ENCODE results near the gene VWF.

DNA sequence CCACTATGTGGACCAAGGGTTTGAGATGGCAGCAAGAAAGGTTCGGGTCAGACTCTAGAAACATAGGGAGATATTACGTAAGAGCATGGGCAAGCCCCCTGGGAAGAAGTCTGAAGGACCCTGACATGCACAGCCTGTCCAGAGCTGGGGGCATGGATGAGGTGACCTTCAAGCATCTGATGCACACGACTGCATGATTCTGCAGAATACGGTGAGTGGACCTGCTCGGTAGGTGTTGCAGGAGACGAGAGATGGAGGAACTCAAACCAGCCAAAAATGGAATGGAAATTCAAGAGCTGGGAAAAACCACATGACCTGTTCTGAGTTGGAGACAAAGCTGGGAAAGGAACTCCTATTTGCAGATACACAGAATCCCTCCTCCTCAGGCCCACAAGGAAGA lies 223.1 kb downstream of the VWF start:
- TF ChIP-seq, protein P1, sequence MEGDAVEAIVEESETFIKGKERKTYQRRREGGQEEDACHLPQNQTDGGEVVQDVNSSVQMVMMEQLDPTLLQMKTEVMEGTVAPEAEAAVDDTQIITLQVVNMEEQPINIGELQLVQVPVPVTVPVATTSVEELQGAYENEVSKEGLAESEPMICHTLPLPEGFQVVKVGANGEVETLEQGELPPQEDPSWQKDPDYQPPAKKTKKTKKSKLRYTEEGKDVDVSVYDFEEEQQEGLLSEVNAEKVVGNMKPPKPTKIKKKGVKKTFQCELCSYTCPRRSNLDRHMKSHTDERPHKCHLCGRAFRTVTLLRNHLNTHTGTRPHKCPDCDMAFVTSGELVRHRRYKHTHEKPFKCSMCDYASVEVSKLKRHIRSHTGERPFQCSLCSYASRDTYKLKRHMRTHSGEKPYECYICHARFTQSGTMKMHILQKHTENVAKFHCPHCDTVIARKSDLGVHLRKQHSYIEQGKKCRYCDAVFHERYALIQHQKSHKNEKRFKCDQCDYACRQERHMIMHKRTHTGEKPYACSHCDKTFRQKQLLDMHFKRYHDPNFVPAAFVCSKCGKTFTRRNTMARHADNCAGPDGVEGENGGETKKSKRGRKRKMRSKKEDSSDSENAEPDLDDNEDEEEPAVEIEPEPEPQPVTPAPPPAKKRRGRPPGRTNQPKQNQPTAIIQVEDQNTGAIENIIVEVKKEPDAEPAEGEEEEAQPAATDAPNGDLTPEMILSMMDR (IDR thresholded peaks at IDR 0.05 in 4 of 5, conservative IDR thresholded peaks at IDR 0.05 in 1 of 5): no peak
- no peak for TF ChIP-seq POLR2A (IDR thresholded peaks at IDR 0.05)

Data from gastrocnemius medialis (tissue), 4 donors.